ENCODE results near the gene ECM2.
A peak's percentile ranks its signal among the peaks of the same experiment; 100 is the strongest.

ECM2 gene

GRCh38 chr9:92463387-92463786 lies 72.4 kb downstream of the ECM2 start:
- no peaks in the 10 kb centered on the region for H3K36me3 ChIP-seq (ENCODE audit: insufficient read depth, low read length)
- H3K4me3 ChIP-seq (ENCODE audit: low read depth in 1 of 2, low read length in 2 of 2), result no peak overlapping the region
- DNase-seq (no peak), ATAC-seq (ENCODE audit: insufficient read depth, low read depth) (no peak)
- H3K27me3 ChIP-seq (ENCODE audit: insufficient read depth, low read length, poor library complexity), result no peaks in the 10 kb centered on the region
- no peaks in the 10 kb centered on the region for H3K4me1 ChIP-seq (ENCODE audit: insufficient read depth, low read length)
- no peaks in the 10 kb centered on the region for H3K9me3 ChIP-seq (ENCODE audit: insufficient read depth, low read length, severe bottlenecking)
- no peak overlapping the region for H2AFZ ChIP-seq (ENCODE audit: low read depth, low read length)
- no peak for TF ChIP-seq EZH2 (IDR thresholded peaks at IDR 0.05; ENCODE audit: borderline replicate concordance, low read depth, low read length, severe bottlenecking)
- TF ChIP-seq CTCF (IDR thresholded peaks at IDR 0.05; ENCODE audit: borderline replicate concordance, extremely low read depth, low read length, poor library complexity, severe bottlenecking), result no peak
- no peak overlapping the region for H3K27ac ChIP-seq (ENCODE audit: low read length)
- no peak overlapping the region for H3K4me2 ChIP-seq (ENCODE audit: insufficient read depth, low read length)
- H3K79me2 ChIP-seq (ENCODE audit: insufficient read depth, low read length), result no peaks in the 10 kb centered on the region
- H3K9ac ChIP-seq (ENCODE audit: low read depth, low read length), result no peak overlapping the region
- no peaks in the 10 kb centered on the region; the same call in 1 of the 2 replicates for H4K20me1 ChIP-seq (ENCODE audit: insufficient read depth, low read length)

GRCh38 chr9:92457576-92457975 lies 78.2 kb downstream of the ECM2 start:
- Histone ChIP-seq H2AFZ (ENCODE audit: low read depth, low read length) (no peak overlapping the region), H3K79me2 (ENCODE audit: insufficient read depth, low read length) (no peaks in the 10 kb centered on the region), H3K9ac (ENCODE audit: low read depth, low read length) (no peak overlapping the region), H3K4me2 (ENCODE audit: insufficient read depth, low read length) (no peak overlapping the region), H3K4me3 (ENCODE audit: low read depth in 1 of 2, low read length in 2 of 2) (no peak overlapping the region), H3K27me3 (ENCODE audit: insufficient read depth, low read length, poor library complexity) (no peaks in the 10 kb centered on the region), H3K9me3 (ENCODE audit: insufficient read depth, low read length, severe bottlenecking) (no peaks in the 10 kb centered on the region), H3K4me1 (ENCODE audit: insufficient read depth, low read length) (no peaks in the 10 kb centered on the region), H3K36me3 (ENCODE audit: insufficient read depth, low read length) (no peaks in the 10 kb centered on the region), H3K27ac (ENCODE audit: low read length) (no peak overlapping the region), H4K20me1 (ENCODE audit: insufficient read depth, low read length) (no peaks in the 10 kb centered on the region)
- ATAC-seq (ENCODE audit: insufficient read depth, low read depth) (no peak), DNase-seq (no peak)
- TF ChIP-seq EZH2 (IDR thresholded peaks at IDR 0.05; ENCODE audit: borderline replicate concordance, low read depth, low read length, severe bottlenecking), result no peak
- TF ChIP-seq CTCF (IDR thresholded peaks at IDR 0.05; ENCODE audit: borderline replicate concordance, extremely low read depth, low read length, poor library complexity, severe bottlenecking), result no peak

DNA sequence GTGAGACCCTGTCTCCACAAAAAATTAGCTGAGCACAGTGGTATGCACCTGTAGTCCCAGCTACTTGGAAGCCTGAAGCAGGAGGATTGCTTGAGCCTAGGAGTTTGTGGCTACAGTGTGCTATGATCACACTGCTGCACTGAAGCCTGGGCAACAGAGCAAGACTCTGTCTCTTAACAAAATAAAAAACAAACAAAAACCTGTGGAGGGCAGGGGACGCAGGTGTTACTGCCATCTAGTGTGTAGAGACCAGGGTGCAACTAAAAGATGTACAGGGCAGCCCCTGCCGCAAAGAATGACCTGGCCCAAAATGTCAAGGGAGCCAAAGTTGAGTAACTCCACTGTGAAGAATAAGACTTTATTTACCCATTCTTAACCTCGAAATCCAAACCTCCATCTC lies 80.6 kb downstream of the ECM2 start:
- H3K79me2 ChIP-seq (ENCODE audit: insufficient read depth, low read length), result no peaks in the 10 kb centered on the region
- H3K4me3 ChIP-seq (ENCODE audit: low read depth in 1 of 2, low read length in 2 of 2), result no peak overlapping the region
- no peak overlapping the region for H3K27ac ChIP-seq (ENCODE audit: low read length)
- no peaks in the 10 kb centered on the region for H3K36me3 ChIP-seq (ENCODE audit: insufficient read depth, low read length)
- H3K9me3 ChIP-seq (ENCODE audit: insufficient read depth, low read length, severe bottlenecking), result no peaks in the 10 kb centered on the region
- ATAC-seq (ENCODE audit: insufficient read depth, low read depth) (no peak; the same call in 2 of the 3 replicates), DNase-seq (no peak)
- no peaks in the 10 kb centered on the region for H4K20me1 ChIP-seq (ENCODE audit: insufficient read depth, low read length)
- TF ChIP-seq EZH2 (IDR thresholded peaks at IDR 0.05; ENCODE audit: borderline replicate concordance, low read depth, low read length, severe bottlenecking), result no peak
- peak; percentile 51 for TF ChIP-seq CTCF (IDR thresholded peaks at IDR 0.05; ENCODE audit: borderline replicate concordance, extremely low read depth, low read length, poor library complexity, severe bottlenecking)
- H3K27me3 ChIP-seq (ENCODE audit: insufficient read depth, low read length, poor library complexity), result no peaks in the 10 kb centered on the region
- H3K9ac ChIP-seq (ENCODE audit: low read depth, low read length), result no peak overlapping the region
- no peak overlapping the region for H2AFZ ChIP-seq (ENCODE audit: low read depth, low read length)
- no peaks in the 10 kb centered on the region for H3K4me1 ChIP-seq (ENCODE audit: insufficient read depth, low read length)
- no peak overlapping the region for H3K4me2 ChIP-seq (ENCODE audit: insufficient read depth, low read length)

- Histone ChIP-seq H3K79me2 (ENCODE audit: insufficient read depth, low read length) (no peaks in the 10 kb centered on the region), H3K9ac (ENCODE audit: low read depth, low read length) (no peak overlapping the region), H3K4me3 (ENCODE audit: low read depth in 1 of 2, low read length in 2 of 2) (no peak overlapping the region), H3K4me1 (ENCODE audit: insufficient read depth, low read length) (no peaks in the 10 kb centered on the region), H4K20me1 (ENCODE audit: insufficient read depth, low read length) (no peaks in the 10 kb centered on the region), H2AFZ (ENCODE audit: low read depth, low read length) (no peak overlapping the region), H3K9me3 (ENCODE audit: insufficient read depth, low read length, severe bottlenecking) (no peaks in the 10 kb centered on the region), H3K36me3 (ENCODE audit: insufficient read depth, low read length) (no peaks in the 10 kb centered on the region), H3K27me3 (ENCODE audit: insufficient read depth, low read length, poor library complexity) (no peaks in the 10 kb centered on the region), H3K4me2 (ENCODE audit: insufficient read depth, low read length) (no peak overlapping the region), H3K27ac (ENCODE audit: low read length) (no peak overlapping the region)
- ATAC-seq (ENCODE audit: insufficient read depth, low read depth), result no peak
- no peak for TF ChIP-seq EZH2 (IDR thresholded peaks at IDR 0.05; ENCODE audit: borderline replicate concordance, low read depth, low read length, severe bottlenecking)
- no peak for TF ChIP-seq CTCF (IDR thresholded peaks at IDR 0.05; ENCODE audit: borderline replicate concordance, extremely low read depth, low read length, poor library complexity, severe bottlenecking)
- no peak for DNase-seq
These were observed 89.3 kb downstream of the ECM2 start for GRCh38 chr9:92446536-92446935.
